ENCODE data around the gene FAM174C.

The FAM174C gene

GRCh38 chr19:1262623-1263123, 12.7 kb upstream of the FAM174C start:
- Histone ChIP-seq H3F3A (ENCODE audit: low read depth) (0 out of 2 replicates have a peak, but pooled peaks cover 8% of the 10 kb centered on the region), H3K4me3 (ENCODE audit: low read length, poor library complexity, severe bottlenecking) (no peak overlapping the region), H3K36me3 (ENCODE audit: insufficient read depth, low read length) (peaks cover 7% of the 10 kb centered on the region; the same call in 1 of the 2 replicates), H3K4me2 (ENCODE audit: low read depth, low read length, poor library complexity, severe bottlenecking) (no peak overlapping the region), H3K9ac (ENCODE audit: low read depth, low read length, poor library complexity, severe bottlenecking) (no peak overlapping the region), H2AFZ (ENCODE audit: low read length) (no peak overlapping the region), H3K79me2 (ENCODE audit: insufficient read depth, low read length) (peaks cover 18% of the 10 kb centered on the region; the same call in 1 of the 2 replicates), H3K9me2 (replicated peaks; ENCODE audit: low read depth, low read length) (no peaks in the 10 kb centered on the region), H3K27me3 (ENCODE audit: insufficient read depth, low read length, poor library complexity, severe bottlenecking) (no peaks in the 10 kb centered on the region), H3K4me1 (ENCODE audit: insufficient read depth, low read length, poor library complexity, severe bottlenecking) (peaks cover 41% of the 10 kb centered on the region), H3K9me3 (ENCODE audit: insufficient read depth, low read depth, low read length) (no peaks in the 10 kb centered on the region), H4K20me1 (ENCODE audit: insufficient read depth, low read length, poor library complexity, severe bottlenecking) (peaks cover 27% of the 10 kb centered on the region)
- no peak for TF ChIP-seq CTCF (conservative IDR thresholded peaks at IDR 0.05; ENCODE audit: low read length)
- no peak for TF ChIP-seq EZH2phosphoT487 (IDR thresholded peaks at IDR 0.05; ENCODE audit: borderline replicate concordance)

- Histone ChIP-seq H3K9me2 (replicated peaks; ENCODE audit: low read depth, low read length) (no peaks in the 10 kb centered on the region), H2AFZ (ENCODE audit: low read length) (no peak overlapping the region), H3K4me3 (ENCODE audit: low read length, poor library complexity, severe bottlenecking) (no peak overlapping the region), H3K9me3 (ENCODE audit: insufficient read depth, low read depth, low read length) (no peaks in the 10 kb centered on the region), H3K36me3 (ENCODE audit: insufficient read depth, low read length) (peaks cover 2% of the 10 kb centered on the region; the same call in 1 of the 2 replicates), H3K27me3 (ENCODE audit: insufficient read depth, low read length, poor library complexity, severe bottlenecking) (no peaks in the 10 kb centered on the region), H3K9ac (ENCODE audit: low read depth, low read length, poor library complexity, severe bottlenecking) (no peak overlapping the region), H4K20me1 (ENCODE audit: insufficient read depth, low read length, poor library complexity, severe bottlenecking) (peaks cover 21% of the 10 kb centered on the region), H3K4me1 (ENCODE audit: insufficient read depth, low read length, poor library complexity, severe bottlenecking) (peaks cover 41% of the 10 kb centered on the region), H3K79me2 (ENCODE audit: insufficient read depth, low read length) (peaks cover 13% of the 10 kb centered on the region; the same call in 1 of the 2 replicates), H3F3A (ENCODE audit: low read depth) (0 out of 2 replicates have a peak, but pooled peaks cover 8% of the 10 kb centered on the region), H3K4me2 (ENCODE audit: low read depth, low read length, poor library complexity, severe bottlenecking) (no peak overlapping the region)
- TF ChIP-seq CTCF (conservative IDR thresholded peaks at IDR 0.05; ENCODE audit: low read length) (no peak), EZH2phosphoT487 (IDR thresholded peaks at IDR 0.05; ENCODE audit: borderline replicate concordance) (no peak)
Measured at GRCh38 chr19:1263188-1263587, 12.1 kb upstream of the FAM174C start.

GRCh38 chr19:1264801-1265614, 10.3 kb upstream of the FAM174C start:
- peaks cover 34% of the 10 kb centered on the region for H3K4me1 ChIP-seq (ENCODE audit: insufficient read depth, low read length, poor library complexity, severe bottlenecking)
- peaks cover 3% of the 10 kb centered on the region for H3K27me3 ChIP-seq (ENCODE audit: insufficient read depth, low read length, poor library complexity, severe bottlenecking)
- H3K79me2 ChIP-seq (ENCODE audit: insufficient read depth, low read length): peaks cover 11% of the 10 kb centered on the region
- H2AFZ ChIP-seq (ENCODE audit: low read length): no peak overlapping the region
- H3K36me3 ChIP-seq (ENCODE audit: insufficient read depth, low read length): peaks cover 3% of the 10 kb centered on the region; the same call in 1 of the 2 replicates
- H3K9me3 ChIP-seq (ENCODE audit: insufficient read depth, low read depth, low read length): no peaks in the 10 kb centered on the region
- no peak for TF ChIP-seq EZH2phosphoT487 (IDR thresholded peaks at IDR 0.05; ENCODE audit: borderline replicate concordance)
- TF ChIP-seq CTCF (conservative IDR thresholded peaks at IDR 0.05; ENCODE audit: low read length): no peak
- peaks cover 8% of the 10 kb centered on the region for H4K20me1 ChIP-seq (ENCODE audit: insufficient read depth, low read length, poor library complexity, severe bottlenecking)
- 0 out of 2 replicates have a peak, but pooled peaks cover under 1% of the 10 kb centered on the region for H3F3A ChIP-seq (ENCODE audit: low read depth)
- H3K4me3 ChIP-seq (ENCODE audit: low read length, poor library complexity, severe bottlenecking): no peak overlapping the region
- no peak overlapping the region for H3K9ac ChIP-seq (ENCODE audit: low read depth, low read length, poor library complexity, severe bottlenecking)
- H3K9me2 ChIP-seq (replicated peaks; ENCODE audit: low read depth, low read length): no peaks in the 10 kb centered on the region
- H3K4me2 ChIP-seq (ENCODE audit: low read depth, low read length, poor library complexity, severe bottlenecking): no peak overlapping the region

Measured in Loucy (cell line).